ENCODE measurements around the gene ZFYVE19. TPM values are rescaled to one million over a fixed set of nuclear protein-coding genes. Genes with fewer than 3 reads are reported as not detected.
A peak's percentile ranks its signal among the peaks of the same experiment; 100 is the strongest.

ZFYVE19 gene
- total RNA-seq, 4 donors from 2014 or later = 61.2 to 91.6 (median 69.9) TPM

- Histone ChIP-seq H3K27me3 (no peaks in the 10 kb centered on the region), H3K27ac (peak overlapping the region; percentile 77 to 88 (median 80)), H3K4me1 (peaks cover 20 to 67% (median 60%) of the 10 kb centered on the region in 4 donors), H3K36me3 (no peaks in the 10 kb centered on the region), H3K9me3 (no peaks in the 10 kb centered on the region), H3K4me3 (no peak overlapping the region)
- TF ChIP-seq POLR2A (IDR thresholded peaks at IDR 0.05) (no peak), EP300 (IDR thresholded peaks at IDR 0.05; ENCODE audit: low read depth) (no peak), CTCF (IDR thresholded peaks at IDR 0.05) (no peak), POLR2AphosphoS5 (IDR thresholded peaks at IDR 0.05) (no peak)
- in situ Hi-C loops (cut with MboI; ENCODE audit: low pct_ligation_motif_present in 1 of 4, low pct_unique_long_range_greater_than_20kb in 1 of 4, low sequenced_read_pairs in 3 of 4) = loop anchor here in 1 of 4 donors (25.0 kb wide), 1 partner anchor 181 kb away; the partner anchor contains the start of gene KNL1
- intact Hi-C loops (cut with DNase I; ENCODE audit: low total_unique reads) = no loop called here
- WGBS, 2 donors (ENCODE audit: low coverage in 1 of 2) = 73 to 87% methylated on average over 2 to 28 of the region's 29 CpGs
- no peak for DNase-seq
These were observed 38.9 kb upstream of the ZFYVE19 start for GRCh38 chr15:40767838-40768500.

GRCh38 chr15:40768521-40769273, 38.2 kb upstream of the ZFYVE19 start:
- 54% methylated on average over 21 of the region's 21 CpGs; no CpG with 5 or more reads in 1 of the 2 donors for WGBS, 2 donors (ENCODE audit: low coverage in 1 of 2)
- peaks cover 0 to 6% (median 0%) of the 10 kb centered on the region in 4 donors for H3K36me3 ChIP-seq

GRCh38 chr15:40769274-40770146, 37.4 kb upstream of the ZFYVE19 start, which contains the start of gene C15orf62:
Gene C15orf62, plus strand, starts transcription at chr15:40769980. Its CDS starts 516 bp downstream, at chr15:40770496.
- Histone ChIP-seq H3K9me3 (no peaks in the 10 kb centered on the region), H3K4me1 (peaks cover 19 to 52% (median 46%) of the 10 kb centered on the region in 4 donors), H3K27ac (peak within 1 kb of the TSS; percentile 77 to 88 (median 80)), H3K36me3 (peaks cover 0 to 7% (median 3%) of the 10 kb centered on the region in 4 donors), H3K4me3 (peak within 1 kb of the TSS in 1 of 4 donors; percentile 5), H3K27me3 (no peaks in the 10 kb centered on the region)
- DNase-seq = peak; percentile 66
- 4 to 26% methylated on average over 5 to 28 of the region's 28 CpGs for WGBS, 2 donors (ENCODE audit: low coverage in 1 of 2)
- no peak for TF ChIP-seq POLR2A (IDR thresholded peaks at IDR 0.05)
- intact Hi-C loops (cut with DNase I; ENCODE audit: low total_unique reads) = no loop called here
- in situ Hi-C loops (cut with MboI; ENCODE audit: low pct_ligation_motif_present in 1 of 4, low pct_unique_long_range_greater_than_20kb in 1 of 4, low sequenced_read_pairs in 3 of 4) = loop anchor here in 3 of 4 donors (10.0 to 25.0 kb wide), 3 partner anchors 75 to 182 kb away; partner anchors contain the start of genes KNL1 (in 1 of the 3) and RAD51 (in 1 of the 3)

More at GRCh38 chr15:40768521-40769273, 38.2 kb upstream of the ZFYVE19 start:
- H3K27ac ChIP-seq = peak overlapping the region; percentile 77 to 88 (median 80)
- no peaks in the 10 kb centered on the region for H3K27me3 ChIP-seq
- H3K9me3 ChIP-seq = no peaks in the 10 kb centered on the region
- peak in 1 of 3 donors; percentile 5 for TF ChIP-seq POLR2AphosphoS5 (IDR thresholded peaks at IDR 0.05)
- no peak for TF ChIP-seq POLR2A (IDR thresholded peaks at IDR 0.05)
- peak overlapping the region in 1 of 4 donors; percentile 5 for H3K4me3 ChIP-seq
- intact Hi-C loops (cut with DNase I; ENCODE audit: low total_unique reads) (no loop called here), in situ Hi-C loops (cut with MboI; ENCODE audit: low pct_ligation_motif_present in 1 of 4, low pct_unique_long_range_greater_than_20kb in 1 of 4, low sequenced_read_pairs in 3 of 4) (loop anchor here in 1 of 4 donors (25.0 kb wide), 1 partner anchor 181 kb away; the partner anchor contains the start of gene KNL1)
- H3K4me1 ChIP-seq = peaks cover 20 to 60% (median 53%) of the 10 kb centered on the region in 4 donors
- DNase-seq = peak; percentile 66

GRCh38 chr15:40770147-40770721, 36.7 kb upstream of the ZFYVE19 start:
- H3K4me1 ChIP-seq = peaks cover 13 to 44% (median 38%) of the 10 kb centered on the region in 4 donors
- WGBS, 2 donors (ENCODE audit: low coverage in 1 of 2) = 68% methylated on average over 17 of the region's 17 CpGs; no CpG with 5 or more reads in 1 of the 2 donors
- TF ChIP-seq POLR2AphosphoS5 (IDR thresholded peaks at IDR 0.05) (no peak), EP300 (IDR thresholded peaks at IDR 0.05; ENCODE audit: low read depth) (no peak), CTCF (IDR thresholded peaks at IDR 0.05) (no peak), POLR2A (IDR thresholded peaks at IDR 0.05) (no peak)
- H3K36me3 ChIP-seq = peaks cover 0 to 14% (median 6%) of the 10 kb centered on the region in 4 donors
- in situ Hi-C loops (cut with MboI; ENCODE audit: low pct_ligation_motif_present in 1 of 4, low pct_unique_long_range_greater_than_20kb in 1 of 4, low sequenced_read_pairs in 3 of 4) = loop anchor here in 3 of 4 donors (10.0 to 25.0 kb wide), 3 partner anchors 75 to 183 kb away; partner anchors contain the start of genes KNL1 (in 1 of the 3) and RAD51 (in 1 of the 3)
- intact Hi-C loops (cut with DNase I; ENCODE audit: low total_unique reads) = no loop called here
- H3K27me3 ChIP-seq = no peaks in the 10 kb centered on the region
- H3K4me3 ChIP-seq = no peak overlapping the region
- no peaks in the 10 kb centered on the region for H3K9me3 ChIP-seq
- peak; percentile 51 for DNase-seq
- peak overlapping the region; percentile 77 to 88 (median 80) for H3K27ac ChIP-seq

Measured in transverse colon (tissue), 4 donors.